A549 treated with AZD9567 at 1 μM for 4 hours (cell line): ENCODE measurements around the gene DET1. TPM values are rescaled to one million over a fixed set of nuclear protein-coding genes. Genes with fewer than 3 reads are reported as not detected.

Source experiments
- total RNA-seq: library from RNA; stranded (reverse); fragments of 200-300 nt; extraction: Qiagen RNA extraction; gene quantifications from 5 replicates; pipeline ENCODE4 v1.2.3, GENCODE V29; 2022; ENCODE audit not compliant: insufficient read depth

DET1 gene
- total RNA-seq = 3.6 to 5.9 TPM (median 5.2 TPM) in 5 replicates

GRCh38 chr15:88546248-88547129, at the start of gene DET1:
Gene DET1 (minus strand): TSS chr15:88546681. CDS start chr15:88531705, 14,976 bp downstream.

GRCh38 chr15:88467073-88467934, 79.2 kb downstream of the DET1 start, which contains the start of the genes MRPL46 and MRPS11:
Gene MRPL46 (minus strand): TSS chr15:88467388. CDS start chr15:88467377, 11 bp downstream.
Gene MRPS11 (plus strand): TSS chr15:88467708. CDS start chr15:88467718, 10 bp downstream.

Other genes with a start within 250 kb of the DET1 start
- gene MRPL46, start 79.3 kb downstream of the DET1 start, total RNA-seq = 27.3 to 63.2 TPM (median 56.8 TPM) in 5 replicates
- gene MRPS11, start 79.0 kb downstream of the DET1 start, total RNA-seq = 109 to 152 TPM (median 114 TPM) in 5 replicates
- 69.9 to 88.5 TPM (median 73.3 TPM) in 5 replicates for gene AEN, start 74.7 kb upstream of the DET1 start, total RNA-seq
- 34.8 to 40.3 TPM (median 37.0 TPM) in 5 replicates for gene ISG20, start 92.3 kb upstream of the DET1 start, total RNA-seq